ENCODE results near the gene GCLM. TPM values are rescaled to one million over a fixed set of nuclear protein-coding genes. Genes with fewer than 3 reads are reported as not detected.

GCLM gene
- total and polyA plus RNA-seq, 4 experiments from 2014 or later = 11.4 to 32.8 (median 24.4) TPM

DNA sequence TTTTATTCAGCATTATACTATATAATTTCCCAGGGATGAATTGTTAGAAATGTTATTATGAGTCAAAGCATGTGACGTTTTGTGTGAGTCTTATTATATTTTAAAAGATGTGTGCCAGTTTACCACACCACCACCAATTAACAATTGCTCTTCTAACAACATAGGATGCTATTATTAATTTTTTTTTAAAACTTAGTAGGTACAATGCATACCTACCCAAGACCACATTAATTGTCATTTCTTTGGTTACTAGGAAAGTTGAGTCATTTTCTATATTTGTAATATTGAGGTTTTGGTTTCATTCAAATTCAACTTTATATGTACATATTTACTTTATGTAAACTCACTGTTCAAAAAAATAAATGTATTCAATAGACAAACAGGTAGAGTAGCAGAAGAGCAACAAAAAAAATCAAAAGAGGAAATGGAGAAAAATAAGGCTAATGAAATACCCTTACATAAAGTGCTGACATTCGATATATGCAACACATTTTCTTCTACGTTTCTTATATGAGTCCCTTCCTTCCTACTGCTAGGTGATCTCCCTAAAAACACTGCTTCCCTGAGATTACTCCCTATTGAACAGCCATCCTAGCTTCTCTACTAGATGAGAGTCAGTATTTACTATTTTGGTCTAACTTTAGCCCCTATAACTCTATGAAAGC, 9.6 kb downstream of the GCLM start:
- intact Hi-C loops (cut with micrococcal nuclease) = loop anchor here (10.0 kb wide), 1 partner anchor 715 kb away; the partner anchor contains the start of genes CCDC18 and TMED5
- Histone ChIP-seq H3K27me3 (ENCODE audit: insufficient read depth, low read length) (no peaks in the 10 kb centered on the region), H3K36me3 (ENCODE audit: insufficient read depth, low read length) (peaks cover 19% of the 10 kb centered on the region), H3K27ac (ENCODE audit: low read depth, low read length) (no peak overlapping the region), H3K4me3 (ENCODE audit: low read length in 2 of 2) (no peak overlapping the region), H3K4me1 (ENCODE audit: insufficient read depth, low read length) (peaks cover 11% of the 10 kb centered on the region), H3K9me3 (ENCODE audit: control insufficient read depth in 1 of 2, low read length in 2 of 2) (no peaks in the 10 kb centered on the region)
- Mint-ChIP-seq H3K27ac (peak overlapping the region in 3 of 7 donors; percentile 15 to 70 (median 46)), H3K9me3 (no peaks in the 10 kb centered on the region), H3K36me3 (peaks cover 18 to 30% of the 10 kb centered on the region in 2 donors), H3K4me3 (no peak overlapping the region), H3K27me3 (no peaks in the 10 kb centered on the region), H3K4me1 (peaks cover 11 to 13% (median 12%) of the 10 kb centered on the region in 4 donors)
- ChIA-PET CTCF (ENCODE audit: partially characterized antibody) (interaction anchor here (1.0 kb wide), 1 partner anchor 11 kb away, joined by 3 read pairs; no protein-coding TSS in a partner anchor), POLR2A (ENCODE audit: partially characterized antibody) (no interaction called here)
- DNase-seq = no peak

DNA sequence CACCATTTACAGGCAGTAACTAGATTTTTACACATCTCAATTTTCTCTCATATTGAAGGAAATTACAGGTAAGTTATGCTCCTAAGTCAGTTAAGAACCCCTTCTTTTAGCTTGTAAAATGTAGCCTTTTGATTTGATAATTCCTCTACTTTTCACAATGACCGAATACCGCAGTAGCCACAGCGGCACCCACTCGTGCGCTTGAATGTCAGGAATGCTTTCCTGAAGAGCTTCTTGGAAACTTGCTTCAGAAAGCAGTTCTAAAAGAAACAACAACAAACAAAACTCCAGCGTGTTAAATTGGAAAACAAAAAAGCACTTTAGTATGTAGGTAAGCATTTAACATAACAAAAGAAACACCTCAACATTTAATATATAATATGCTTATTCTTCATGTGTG, 20.3 kb downstream of the GCLM start:
- H3K4me3 Mint-ChIP-seq = no peak overlapping the region
- Histone ChIP-seq H3K9me3 (ENCODE audit: control insufficient read depth in 1 of 2, low read length in 2 of 2) (no peaks in the 10 kb centered on the region), H3K4me3 (ENCODE audit: low read length in 2 of 2) (no peak overlapping the region), H3K36me3 (ENCODE audit: insufficient read depth, low read length) (no peaks in the 10 kb centered on the region), H3K27ac (ENCODE audit: low read depth, low read length) (no peak overlapping the region), H3K27me3 (ENCODE audit: insufficient read depth, low read length) (no peaks in the 10 kb centered on the region), H3K4me1 (ENCODE audit: insufficient read depth, low read length) (no peaks in the 10 kb centered on the region)
- H3K9me3 Mint-ChIP-seq = no peaks in the 10 kb centered on the region
- peaks cover 15 to 34% of the 10 kb centered on the region in 2 donors for H3K36me3 Mint-ChIP-seq
- no peaks in the 10 kb centered on the region for H3K4me1 Mint-ChIP-seq
- no peak for DNase-seq
- intact Hi-C loops (cut with micrococcal nuclease) = no loop called here
- H3K27ac Mint-ChIP-seq = no peak overlapping the region
- ChIA-PET CTCF (ENCODE audit: partially characterized antibody) (no interaction called here), POLR2A (ENCODE audit: partially characterized antibody) (no interaction called here)
- no peaks in the 10 kb centered on the region for H3K27me3 Mint-ChIP-seq

DNA sequence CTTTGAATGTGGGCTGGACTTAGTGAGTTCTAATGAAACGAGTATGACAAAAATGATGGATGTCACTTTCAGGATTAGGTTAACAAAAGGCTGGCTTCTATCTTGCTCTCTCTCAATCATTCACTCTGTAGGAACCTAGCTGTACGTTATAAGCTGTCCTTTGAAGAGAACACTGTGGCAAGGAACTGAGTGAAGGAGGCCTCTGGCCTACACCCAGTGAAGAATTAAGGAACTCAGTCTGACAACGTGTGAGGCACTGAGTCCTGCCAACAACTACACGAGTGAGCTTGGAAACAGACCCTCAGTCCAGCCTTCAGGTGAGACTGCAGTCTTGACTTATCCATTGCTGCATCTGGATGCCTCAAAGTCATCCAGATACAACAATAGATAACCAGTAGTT, 27.0 kb downstream of the GCLM start:
- Mint-ChIP-seq H3K27me3 (no peaks in the 10 kb centered on the region), H3K9me3 (peaks cover 0 to 3% (median 0%) of the 10 kb centered on the region in 8 donors), H3K36me3 (peaks cover 9 to 21% of the 10 kb centered on the region in 2 donors), H3K4me1 (peaks cover 12 to 30% (median 21%) of the 10 kb centered on the region in 4 donors), H3K27ac (peak overlapping the region in 1 of 7 donors; percentile 4), H3K4me3 (no peak overlapping the region)
- Histone ChIP-seq H3K27ac (ENCODE audit: low read depth, low read length) (no peak overlapping the region), H3K36me3 (ENCODE audit: insufficient read depth, low read length) (peaks cover 5% of the 10 kb centered on the region), H3K9me3 (ENCODE audit: control insufficient read depth in 1 of 2, low read length in 2 of 2) (no peaks in the 10 kb centered on the region), H3K4me3 (ENCODE audit: low read length in 2 of 2) (no peak overlapping the region), H3K27me3 (ENCODE audit: insufficient read depth, low read length) (no peaks in the 10 kb centered on the region), H3K4me1 (ENCODE audit: insufficient read depth, low read length) (peaks cover 19% of the 10 kb centered on the region)
- CTCF ChIA-PET (ENCODE audit: partially characterized antibody) = interaction anchor here (0.7 to 1.5 kb wide), 3 partner anchors 28 to 253 kb away, joined by 3 read pairs; no protein-coding TSS in a partner anchor
- POLR2A ChIA-PET (ENCODE audit: partially characterized antibody) = interaction anchor here (6.4 kb wide), 1 partner anchor 27 kb away, joined by 78 read pairs; the partner anchor contains the start of gene GCLM
- DNase-seq = no peak
- intact Hi-C loops (cut with micrococcal nuclease) = no loop called here

DNA sequence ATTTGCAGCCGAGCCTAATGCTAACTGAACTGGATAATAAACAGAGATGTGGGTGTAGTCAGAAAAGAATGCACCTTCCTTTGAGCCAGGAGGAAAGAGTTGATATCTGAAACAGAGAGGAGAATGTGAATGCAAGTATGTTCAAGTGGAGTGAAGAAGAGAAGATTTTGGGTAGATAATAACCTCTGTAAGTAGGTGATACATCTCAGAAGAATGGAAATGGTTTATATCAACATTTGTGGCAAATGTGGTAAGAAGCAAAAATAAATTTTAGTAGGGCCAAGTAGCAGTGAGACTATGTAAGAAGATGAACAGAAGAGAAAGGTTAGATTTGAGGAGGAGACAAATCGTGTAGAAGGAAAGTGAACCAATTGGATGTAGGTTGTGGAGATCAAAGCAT, 28.5 kb downstream of the GCLM start:
- no peak for DNase-seq

DNA sequence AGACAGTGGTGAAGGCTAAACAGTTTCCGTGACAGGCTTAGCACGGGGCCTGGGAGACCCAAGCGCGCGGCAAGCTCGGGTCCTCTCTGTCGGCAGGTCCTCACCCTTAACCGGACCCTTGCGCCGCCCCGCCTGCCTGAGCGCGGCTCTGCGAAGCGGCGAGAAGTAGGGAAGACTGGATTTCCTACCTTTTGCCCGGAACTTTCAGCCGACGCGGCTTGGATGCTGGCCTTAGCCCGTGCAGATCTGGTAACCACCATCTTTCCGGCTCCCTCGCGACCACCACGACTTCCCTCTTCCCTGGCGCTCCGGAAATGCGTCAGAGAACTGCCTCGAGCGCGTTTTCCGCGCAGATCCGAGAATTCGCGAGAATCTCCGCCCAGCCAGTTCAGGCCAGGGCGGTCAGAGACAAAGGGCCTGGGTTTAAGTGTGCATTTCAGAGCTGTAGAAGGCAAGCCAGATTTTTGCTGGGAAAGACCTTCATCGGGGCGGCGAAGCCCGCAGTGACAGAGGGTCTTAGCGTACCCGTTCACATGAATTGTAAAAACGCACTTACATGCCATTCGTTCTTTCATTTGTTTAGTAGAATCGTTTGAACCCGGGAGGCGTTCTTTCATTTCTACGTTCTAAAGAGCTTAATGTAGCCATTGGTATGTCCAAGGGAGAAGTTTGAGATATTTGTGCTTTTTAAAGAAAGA, 30.2 kb downstream of the GCLM start, which contains the start of gene DNTTIP2:
Gene DNTTIP2 (minus strand): TSS at position 318 of the 698 bp plus-strand sequence. CDS start 58 bp downstream, at position 260.
- peaks cover 33 to 47% of the 10 kb centered on the region in 2 donors for H3K36me3 Mint-ChIP-seq
- H3K4me1 Mint-ChIP-seq = peaks cover 29 to 54% (median 41%) of the 10 kb centered on the region in 4 donors

More for the DNA sequence above, 28.5 kb downstream of the GCLM start:
- H3K36me3 ChIP-seq (ENCODE audit: insufficient read depth, low read length) = peaks cover 19% of the 10 kb centered on the region
- Mint-ChIP-seq H3K27ac (peak overlapping the region; percentile 2 to 99 (median 48)), H3K36me3 (peaks cover 21 to 30% of the 10 kb centered on the region in 2 donors), H3K9me3 (peaks cover 0 to 3% (median 0%) of the 10 kb centered on the region in 8 donors), H3K4me1 (peaks cover 23 to 43% (median 33%) of the 10 kb centered on the region in 4 donors), H3K4me3 (peak overlapping the region in 3 of 8 donors; percentile 2 to 50 (median 8)), H3K27me3 (no peaks in the 10 kb centered on the region)
- H3K9me3 ChIP-seq (ENCODE audit: control insufficient read depth in 1 of 2, low read length in 2 of 2) = no peaks in the 10 kb centered on the region
- ChIA-PET POLR2A (ENCODE audit: partially characterized antibody) (interaction anchor here (6.4 kb wide), 1 partner anchor 28 kb away, joined by 78 read pairs; the partner anchor contains the start of gene GCLM), CTCF (ENCODE audit: partially characterized antibody) (interaction anchor here (2.9 kb wide), 1 partner anchor 29 kb away, joined by 31 read pairs; the partner anchor contains the start of gene GCLM)
- H3K4me1 ChIP-seq (ENCODE audit: insufficient read depth, low read length) = peaks cover 34% of the 10 kb centered on the region
- H3K4me3 ChIP-seq (ENCODE audit: low read length in 2 of 2) = no peak overlapping the region
- intact Hi-C loops (cut with micrococcal nuclease) = no loop called here
- no peaks in the 10 kb centered on the region for H3K27me3 ChIP-seq (ENCODE audit: insufficient read depth, low read length)
- no peak overlapping the region for H3K27ac ChIP-seq (ENCODE audit: low read depth, low read length)

DNA sequence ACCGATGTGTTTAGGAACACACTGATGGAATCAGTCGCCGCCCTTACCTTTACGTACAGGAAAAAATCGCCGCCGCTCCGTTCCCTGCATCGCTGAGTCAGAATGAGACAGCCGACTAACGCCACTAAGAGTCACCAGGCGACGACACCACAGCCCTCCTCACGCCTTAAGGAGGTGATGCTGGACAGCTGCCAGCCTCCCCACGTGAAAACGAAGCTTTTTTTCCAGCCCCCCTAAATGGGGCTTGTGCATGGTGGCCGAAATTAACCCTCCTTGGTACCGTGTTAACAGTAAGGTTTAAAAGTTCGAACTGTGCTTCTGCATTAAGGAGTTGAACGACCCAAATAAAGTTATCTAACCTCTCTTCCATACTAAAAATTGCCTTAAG, 30.7 kb downstream of the GCLM start:
- H3K27ac ChIP-seq (ENCODE audit: low read depth, low read length) = peak overlapping the region; percentile 92
- ChIA-PET POLR2A (ENCODE audit: partially characterized antibody) (interaction anchor here (0.9 to 6.4 kb wide), 9 partner anchors 13 to 1047 kb away, joined by 3 to 78 read pairs (median 8); partner anchors contain the start of genes GCLM, MTF2 and RPL5), CTCF (ENCODE audit: partially characterized antibody) (interaction anchor here (1.2 to 2.9 kb wide), 3 partner anchors 32 to 249 kb away, joined by 4 to 31 read pairs (median 10); partner anchors contain the start of gene GCLM)
- peaks cover 30 to 58% (median 44%) of the 10 kb centered on the region in 4 donors for H3K4me1 Mint-ChIP-seq
- H3K36me3 Mint-ChIP-seq = peaks cover 35 to 51% of the 10 kb centered on the region in 2 donors
- H3K27ac Mint-ChIP-seq = peak overlapping the region; percentile 97 to 100 (median 99)
- H3K27me3 ChIP-seq (ENCODE audit: insufficient read depth, low read length) = no peaks in the 10 kb centered on the region
- peaks cover 0 to 3% (median 0%) of the 10 kb centered on the region in 8 donors for H3K9me3 Mint-ChIP-seq
- peak; percentile 38 to 86 (median 49) for DNase-seq
- peaks cover 38% of the 10 kb centered on the region for H3K4me1 ChIP-seq (ENCODE audit: insufficient read depth, low read length)
- no peaks in the 10 kb centered on the region for H3K9me3 ChIP-seq (ENCODE audit: control insufficient read depth in 1 of 2, low read length in 2 of 2)
- no peaks in the 10 kb centered on the region for H3K27me3 Mint-ChIP-seq
- H3K36me3 ChIP-seq (ENCODE audit: insufficient read depth, low read length) = peaks cover 41% of the 10 kb centered on the region
- H3K4me3 ChIP-seq (ENCODE audit: low read length in 2 of 2) = peak overlapping the region; percentile 88 to 96
- peak overlapping the region; percentile 92 to 100 (median 98) for H3K4me3 Mint-ChIP-seq
- intact Hi-C loops (cut with micrococcal nuclease) = no loop called here

More for the DNA sequence above, 30.2 kb downstream of the GCLM start, which contains the start of gene DNTTIP2:
- ChIA-PET POLR2A (ENCODE audit: partially characterized antibody) (interaction anchor here (0.8 to 6.4 kb wide), 14 partner anchors 9 to 1047 kb away, joined by 3 to 78 read pairs (median 6); partner anchors contain the start of genes ABCD3, DR1, GCLM and MTF2), CTCF (ENCODE audit: partially characterized antibody) (interaction anchor here (1.0 to 2.9 kb wide), 7 partner anchors 9 to 250 kb away, joined by 3 to 31 read pairs (median 4); partner anchors contain the start of gene GCLM)
- Histone ChIP-seq H3K27me3 (ENCODE audit: insufficient read depth, low read length) (no peaks in the 10 kb centered on the region), H3K36me3 (ENCODE audit: insufficient read depth, low read length) (peaks cover 35% of the 10 kb centered on the region), H3K4me1 (ENCODE audit: insufficient read depth, low read length) (peaks cover 38% of the 10 kb centered on the region), H3K27ac (ENCODE audit: low read depth, low read length) (peak within 1 kb of the TSS; percentile 92), H3K4me3 (ENCODE audit: low read length in 2 of 2) (peak within 1 kb of the TSS; percentile 88 to 96), H3K9me3 (ENCODE audit: control insufficient read depth in 1 of 2, low read length in 2 of 2) (no peaks in the 10 kb centered on the region)
- intact Hi-C loops (cut with micrococcal nuclease) = loop anchor here (1.0 kb wide), 2 partner anchors 30 to 32 kb away; partner anchors contain the start of gene GCLM
- Mint-ChIP-seq H3K4me3 (peak within 1 kb of the TSS; percentile 92 to 100 (median 98)), H3K27me3 (no peaks in the 10 kb centered on the region), H3K27ac (peak within 1 kb of the TSS; percentile 97 to 100 (median 99)), H3K9me3 (peaks cover 0 to 3% (median 0%) of the 10 kb centered on the region in 8 donors)
- DNase-seq = peak; percentile 86 to 89 (median 88)

Data from CD4-positive, alpha-beta memory T cell (primary cell).